ENCODE measurements around the gene EIPR1. TPM values are rescaled to one million over a fixed set of nuclear protein-coding genes. Genes with fewer than 3 reads are reported as not detected.

Gene EIPR1
- total RNA-seq, 1 experiment from 2014 or later = 22.8 TPM

GRCh38 chr2:3146175-3146574 lies 231.4 kb downstream of the EIPR1 start:
- TF ChIP-seq ZBTB21 (CRISPR knock-in tag; IDR thresholded peaks at IDR 0.05; ENCODE audit: borderline replicate concordance) = no peak
- no peak for TF ChIP-seq ZNF425 (CRISPR knock-in tag; conservative IDR thresholded peaks at IDR 0.05)
- no peak for TF ChIP-seq CDX4 (CRISPR knock-in tag; IDR thresholded peaks at IDR 0.05; ENCODE audit: borderline replicate concordance)
- TF ChIP-seq ZNF423 (CRISPR knock-in tag; IDR thresholded peaks at IDR 0.05) = no peak
- TF ChIP-seq MYBL2 (CRISPR knock-in tag; IDR thresholded peaks at IDR 0.05) = no peak
- no peak for TF ChIP-seq ATF2 (CRISPR knock-in tag; IDR thresholded peaks at IDR 0.05; ENCODE audit: borderline replicate concordance, low read depth)
- TF ChIP-seq AFF4 (CRISPR knock-in tag; IDR thresholded peaks at IDR 0.05; ENCODE audit: borderline replicate concordance) = no peak
- TF ChIP-seq NR2C2 (CRISPR knock-in tag; IDR thresholded peaks at IDR 0.05) = no peak
- TF ChIP-seq TEAD4 (CRISPR knock-in tag; IDR thresholded peaks at IDR 0.05) = no peak
- no peak for TF ChIP-seq TEAD1 (CRISPR knock-in tag; IDR thresholded peaks at IDR 0.05)
- TF ChIP-seq JUN (CRISPR knock-in tag; IDR thresholded peaks at IDR 0.05) = no peak
- no peak for TF ChIP-seq ZNF121 (CRISPR knock-in tag; IDR thresholded peaks at IDR 0.05)
- Mint-ChIP-seq H3K4me1 (peaks cover 2% of the 10 kb centered on the region; the same call in 1 of the 2 replicates), H3K27me3 (ENCODE audit: low read depth) (no peaks in the 10 kb centered on the region), H3K27ac (no peak overlapping the region), H3K36me3 (peaks cover 10% of the 10 kb centered on the region), H3K9me3 (peaks cover 7% of the 10 kb centered on the region), H3K4me3 (no peak overlapping the region)
- ChIA-PET CTCF (no interaction called here), POLR2A (no interaction called here)
- DNase-seq (ENCODE audit: low spot score) = no peak
- no peak for ATAC-seq

- Mint-ChIP-seq H3K9me3 (peaks cover under 1% of the 10 kb centered on the region), H3K4me3 (no peak overlapping the region), H3K27ac (no peak overlapping the region), H3K4me1 (peaks cover 2% of the 10 kb centered on the region; the same call in 1 of the 2 replicates), H3K36me3 (peaks cover 4% of the 10 kb centered on the region), H3K27me3 (ENCODE audit: low read depth) (no peaks in the 10 kb centered on the region)
- POLR2A ChIA-PET = no interaction called here
- TF ChIP-seq SMAD4 (CRISPR knock-in tag; IDR thresholded peaks at IDR 0.05) = no peak
- no peak for DNase-seq (ENCODE audit: low spot score)
- CTCF ChIA-PET = interaction anchor here (1.3 kb wide), 1 partner anchor 145 kb away, joined by 3 read pairs; no protein-coding TSS in a partner anchor
- ATAC-seq = peak; percentile 33; the same call in 1 of the 2 replicates
Measured at GRCh38 chr2:3145471-3146021, 232.1 kb downstream of the EIPR1 start.

GRCh38 chr2:3144856-3145255 lies 232.8 kb downstream of the EIPR1 start:
- DNase-seq (ENCODE audit: low spot score) (no peak), ATAC-seq (no peak)
- H3K4me1 Mint-ChIP-seq = peaks cover 2% of the 10 kb centered on the region; the same call in 1 of the 2 replicates
- ChIA-PET POLR2A (no interaction called here), CTCF (interaction anchor here (1.3 kb wide), 1 partner anchor 144 kb away, joined by 3 read pairs; no protein-coding TSS in a partner anchor)
- H3K4me3 Mint-ChIP-seq = no peak overlapping the region
- H3K27ac Mint-ChIP-seq = peak overlapping the region; percentile 66; the same call in 1 of the 2 replicates
- H3K9me3 Mint-ChIP-seq = no peaks in the 10 kb centered on the region
- H3K36me3 Mint-ChIP-seq = peaks cover under 1% of the 10 kb centered on the region
- no peaks in the 10 kb centered on the region for H3K27me3 Mint-ChIP-seq (ENCODE audit: low read depth)
- TF ChIP-seq HMGXB4 (CRISPR knock-in tag; IDR thresholded peaks at IDR 0.05) (no peak), NFE2L1 (CRISPR knock-in tag; IDR thresholded peaks at IDR 0.05) (no peak), KAT7 (CRISPR knock-in tag; IDR thresholded peaks at IDR 0.05; ENCODE audit: borderline replicate concordance) (no peak), MAX (CRISPR knock-in tag; IDR thresholded peaks at IDR 0.05) (no peak), ZBTB21 (CRISPR knock-in tag; IDR thresholded peaks at IDR 0.05; ENCODE audit: borderline replicate concordance) (no peak), AFF4 (CRISPR knock-in tag; IDR thresholded peaks at IDR 0.05; ENCODE audit: borderline replicate concordance) (no peak)
